HG03097 (cell line): Measurements from ENCODE around the gene TNFAIP1.
"Not testable (repeated sequence)": the region's sequence is repeated elsewhere in the genome, so short reads cannot be mapped to it uniquely, and the experiment has no call there.

Experiments used
- ATAC-seq: cut with Tn5 transposase; IDR thresholded peaks from one replicate; pipeline ENCODE4 v1.9.1; 2021; ENCODE audit not compliant: unreplicated experiment, low FRiP score

Gene TNFAIP1, protein sequence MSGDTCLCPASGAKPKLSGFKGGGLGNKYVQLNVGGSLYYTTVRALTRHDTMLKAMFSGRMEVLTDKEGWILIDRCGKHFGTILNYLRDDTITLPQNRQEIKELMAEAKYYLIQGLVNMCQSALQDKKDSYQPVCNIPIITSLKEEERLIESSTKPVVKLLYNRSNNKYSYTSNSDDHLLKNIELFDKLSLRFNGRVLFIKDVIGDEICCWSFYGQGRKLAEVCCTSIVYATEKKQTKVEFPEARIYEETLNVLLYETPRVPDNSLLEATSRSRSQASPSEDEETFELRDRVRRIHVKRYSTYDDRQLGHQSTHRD

GRCh38 chr17:28335201-28335958 is at the start of gene TNFAIP1, which contains the start of gene IFT20:
TSS of gene TNFAIP1 (plus strand) at chr17:28335761. CDS start at chr17:28339522, 3,761 bp downstream.
TSS of gene IFT20 (minus strand) at chr17:28335472. CDS start at chr17:28331985, 3,487 bp downstream.
- peak; percentile 93 for ATAC-seq

DNA sequence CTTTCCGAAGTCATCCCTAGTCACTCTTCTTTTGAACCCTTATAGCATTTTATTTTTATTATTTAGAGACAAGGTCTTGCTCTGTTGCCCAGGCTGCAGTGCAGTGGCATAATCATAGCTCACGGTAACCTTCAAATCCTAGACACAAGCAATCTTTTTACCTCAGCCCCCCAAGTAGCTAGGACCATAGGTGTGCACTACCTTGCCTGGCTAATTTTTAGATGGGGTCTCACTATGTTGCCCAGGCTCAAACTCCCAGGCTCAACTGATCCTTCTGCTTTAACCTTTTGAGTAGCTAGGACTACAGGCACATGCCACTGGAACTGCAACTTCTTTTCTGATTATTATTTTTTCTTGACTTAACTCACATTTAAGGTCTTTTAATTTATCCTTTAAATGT is 49.6 kb upstream of the TNFAIP1 start:
- no peak for ATAC-seq

DNA sequence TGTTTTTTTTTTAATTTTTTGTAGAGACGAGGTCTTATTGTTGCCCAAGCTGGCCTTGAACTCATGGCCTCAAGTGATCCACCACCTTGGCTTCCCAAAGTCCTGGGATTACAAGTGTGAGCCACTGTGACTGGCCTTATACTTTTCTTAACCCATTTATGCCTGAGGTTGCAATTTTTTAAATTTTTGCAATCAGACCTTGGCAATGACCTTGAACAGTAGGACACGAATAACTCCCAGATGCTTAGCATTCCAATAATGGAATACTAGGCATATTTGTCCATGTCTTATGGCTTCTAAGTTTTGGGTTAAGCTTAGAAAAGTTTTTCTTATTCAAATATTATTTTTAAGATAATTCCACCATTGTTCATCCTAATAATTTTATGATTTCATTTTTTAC is 44.9 kb upstream of the TNFAIP1 start:
- ATAC-seq, result no peak

GRCh38 chr17:28291780-28292330 is 43.7 kb upstream of the TNFAIP1 start:
- no peak for ATAC-seq

- not testable (repeated sequence) for ATAC-seq
Observed at GRCh38 chr17:28292878-28293277, 42.7 kb upstream of the TNFAIP1 start.

- ATAC-seq, result no peak
Observed at GRCh38 chr17:28293994-28294393, 41.6 kb upstream of the TNFAIP1 start.

DNA sequence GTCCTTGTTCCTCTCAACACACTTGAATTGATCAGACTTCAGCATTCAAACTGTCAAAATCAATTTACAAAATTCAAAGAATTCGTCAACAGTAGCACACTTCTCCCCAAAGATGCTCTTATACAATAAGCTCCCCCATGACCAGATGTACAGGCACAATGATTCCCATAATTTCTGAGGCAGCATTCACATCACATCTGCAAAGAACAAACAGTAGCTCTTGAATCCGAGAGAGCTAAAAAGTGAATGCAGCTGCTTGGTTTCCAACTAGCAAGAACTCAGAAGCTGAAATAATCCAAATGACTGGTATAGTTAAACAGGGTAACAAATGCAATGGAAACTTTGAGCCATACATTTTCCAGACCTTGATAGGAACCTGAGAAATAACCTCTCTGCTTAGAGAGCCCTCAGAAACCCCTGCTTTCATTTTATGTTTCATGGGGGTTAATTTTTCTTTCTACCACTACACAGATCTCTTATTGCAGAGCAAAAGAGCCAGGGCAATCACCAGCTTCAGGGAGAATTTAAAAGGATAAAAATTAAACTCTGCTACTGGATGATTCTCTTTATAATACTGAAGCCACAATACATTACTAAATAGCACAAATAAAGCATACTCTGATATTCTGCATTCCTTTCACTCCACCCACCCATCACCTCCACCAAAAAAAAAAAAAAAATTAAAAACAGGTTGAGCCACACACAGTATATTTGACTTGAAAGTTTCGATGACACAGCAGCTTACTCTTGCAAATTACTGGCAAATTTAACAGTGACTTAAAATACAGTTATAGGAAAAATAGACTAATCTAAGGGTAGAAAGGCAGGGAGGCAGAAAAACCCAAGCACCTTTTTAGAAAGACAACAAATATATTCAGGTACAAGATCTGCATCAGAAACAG is 39.6 kb upstream of the TNFAIP1 start:
- no peak for ATAC-seq

GRCh38 chr17:28298449-28298848 is 37.1 kb upstream of the TNFAIP1 start:
- no peak for ATAC-seq

DNA sequence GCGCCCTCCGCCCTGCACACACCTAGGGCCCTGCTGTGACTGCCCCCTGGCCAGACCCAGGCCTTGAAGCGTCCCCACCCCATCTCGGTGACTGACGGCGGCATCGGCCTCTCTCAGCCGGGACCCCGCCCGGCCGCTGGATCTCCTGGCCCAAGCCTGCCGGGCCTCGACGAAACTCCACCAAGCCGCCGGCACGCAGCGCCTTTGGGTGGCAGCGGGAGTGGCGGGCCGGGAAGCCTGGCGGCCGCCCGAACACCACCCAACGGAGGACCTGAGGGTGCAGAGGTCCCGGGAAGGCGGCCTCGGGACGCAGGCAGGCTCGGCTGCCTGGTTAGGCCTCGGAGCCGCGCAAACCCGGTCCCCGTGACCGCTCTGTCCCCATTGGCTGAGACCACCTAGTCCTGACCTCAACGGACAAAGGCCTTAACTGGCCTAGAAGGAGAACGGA is 28.6 kb upstream of the TNFAIP1 start:
- no peak for ATAC-seq

DNA sequence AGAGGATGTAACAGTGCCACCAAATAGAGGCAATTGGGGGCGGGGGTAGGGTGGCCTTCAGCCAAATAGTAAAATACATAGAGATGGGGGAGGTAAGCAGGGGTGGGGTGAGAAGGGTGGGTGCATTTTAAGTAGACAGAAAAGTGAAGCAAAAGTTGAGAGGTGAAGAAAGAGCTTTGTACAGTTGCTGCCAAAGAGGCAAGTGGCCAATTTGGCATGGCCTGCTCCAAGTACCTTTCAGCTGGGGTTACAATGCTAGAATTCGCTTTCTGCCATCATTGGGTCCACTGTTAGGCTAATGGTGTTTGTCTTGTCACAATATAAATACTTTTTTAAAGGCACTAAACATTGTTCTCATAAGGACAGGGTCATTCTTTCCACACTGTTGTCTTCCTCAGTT is 21.7 kb upstream of the TNFAIP1 start:
- no peak for ATAC-seq

- ATAC-seq, result no peak
Observed at GRCh38 chr17:28315846-28316705, 19.5 kb upstream of the TNFAIP1 start.

DNA sequence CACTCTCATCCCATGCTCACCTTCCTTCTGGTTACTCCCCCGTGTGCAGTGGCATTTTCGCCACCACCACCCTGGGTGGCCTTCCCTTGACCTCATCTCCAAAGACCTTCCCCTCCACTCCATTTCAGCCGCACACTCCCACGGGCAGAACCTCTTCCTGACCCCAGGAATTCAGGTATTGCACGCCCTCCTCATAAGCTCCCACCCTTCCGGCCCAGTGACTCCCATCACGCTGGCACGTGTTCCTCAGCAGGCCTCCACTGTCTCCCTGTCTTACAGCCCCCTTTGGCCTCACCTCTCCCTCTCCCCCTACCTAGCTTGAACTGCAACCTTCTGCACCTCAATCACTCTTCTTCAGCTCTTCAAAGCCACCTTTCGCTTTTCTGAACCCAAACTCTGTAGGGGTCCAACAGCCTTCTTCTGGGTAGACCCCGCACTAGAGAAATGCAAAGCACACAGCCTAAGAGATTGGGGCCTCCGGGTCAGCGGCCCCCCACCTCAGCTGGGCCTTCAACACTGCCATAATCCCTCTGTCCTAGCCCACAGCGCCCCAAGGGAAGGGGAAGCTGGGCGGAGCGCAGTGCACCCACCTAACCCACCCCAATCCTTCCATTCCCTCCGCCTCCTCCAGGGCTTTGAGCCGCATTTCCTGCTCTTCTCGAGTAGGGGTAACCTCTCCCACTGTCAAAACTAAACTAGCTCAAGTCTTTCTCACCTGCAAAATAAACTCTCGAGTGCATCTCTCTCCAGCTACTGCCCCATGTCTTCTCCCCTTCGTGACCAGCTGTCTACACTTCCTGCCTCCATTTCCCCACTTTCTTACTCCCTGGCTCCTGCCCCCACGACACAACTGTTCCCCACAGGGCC is 18.2 kb upstream of the TNFAIP1 start:
- no peak for ATAC-seq

GRCh38 chr17:28317966-28318758 is 17.4 kb upstream of the TNFAIP1 start:
- no peak for ATAC-seq

DNA sequence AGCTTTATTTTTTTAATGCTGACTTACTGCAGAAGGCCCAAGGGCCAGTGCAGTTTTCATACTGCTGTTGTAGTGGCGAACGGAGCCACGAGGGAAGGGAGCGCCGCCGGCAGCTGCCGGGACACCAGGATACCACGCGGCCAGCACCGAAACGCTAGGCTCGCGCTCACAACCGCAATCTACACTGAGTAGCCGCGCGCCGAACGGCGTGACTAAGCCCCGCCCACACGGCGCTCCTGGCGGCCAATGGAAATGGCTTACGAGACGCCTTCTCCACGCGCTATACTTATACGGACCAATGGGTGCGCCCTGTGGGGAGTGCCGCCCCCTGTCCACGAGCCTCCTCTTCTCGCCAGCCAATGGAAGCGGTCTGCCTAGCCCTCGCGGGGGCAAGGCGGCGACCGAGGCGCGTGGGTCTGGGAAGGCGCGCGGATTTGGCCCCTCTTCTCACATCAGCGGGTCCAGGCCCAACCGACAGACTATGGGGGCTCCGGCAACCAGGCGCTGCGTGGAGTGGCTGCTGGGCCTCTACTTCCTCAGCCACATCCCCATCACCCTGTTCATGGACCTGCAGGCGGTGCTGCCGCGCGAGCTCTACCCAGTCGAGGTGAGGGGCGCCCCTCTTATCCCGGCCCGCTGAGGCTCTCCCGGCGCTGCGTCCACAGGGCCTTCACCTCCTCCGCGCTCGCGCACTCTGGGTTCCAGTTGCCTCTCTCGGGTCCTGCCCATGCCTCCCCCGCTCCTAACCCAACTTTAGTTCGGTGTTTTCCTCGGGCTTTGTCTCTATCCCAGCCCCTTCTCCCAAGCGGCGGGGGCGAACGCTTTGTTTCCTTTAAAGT is 16.6 kb upstream of the TNFAIP1 start, which contains the start of gene TMEM97:
Gene TMEM97 (plus strand): TSS at position 442 of the 839 bp plus-strand sequence. CDS start 40 bp downstream, at position 482.
- ATAC-seq, result peak; percentile 92

- ATAC-seq, result no peak
Observed at GRCh38 chr17:28319598-28319935, 16.0 kb upstream of the TNFAIP1 start.

DNA sequence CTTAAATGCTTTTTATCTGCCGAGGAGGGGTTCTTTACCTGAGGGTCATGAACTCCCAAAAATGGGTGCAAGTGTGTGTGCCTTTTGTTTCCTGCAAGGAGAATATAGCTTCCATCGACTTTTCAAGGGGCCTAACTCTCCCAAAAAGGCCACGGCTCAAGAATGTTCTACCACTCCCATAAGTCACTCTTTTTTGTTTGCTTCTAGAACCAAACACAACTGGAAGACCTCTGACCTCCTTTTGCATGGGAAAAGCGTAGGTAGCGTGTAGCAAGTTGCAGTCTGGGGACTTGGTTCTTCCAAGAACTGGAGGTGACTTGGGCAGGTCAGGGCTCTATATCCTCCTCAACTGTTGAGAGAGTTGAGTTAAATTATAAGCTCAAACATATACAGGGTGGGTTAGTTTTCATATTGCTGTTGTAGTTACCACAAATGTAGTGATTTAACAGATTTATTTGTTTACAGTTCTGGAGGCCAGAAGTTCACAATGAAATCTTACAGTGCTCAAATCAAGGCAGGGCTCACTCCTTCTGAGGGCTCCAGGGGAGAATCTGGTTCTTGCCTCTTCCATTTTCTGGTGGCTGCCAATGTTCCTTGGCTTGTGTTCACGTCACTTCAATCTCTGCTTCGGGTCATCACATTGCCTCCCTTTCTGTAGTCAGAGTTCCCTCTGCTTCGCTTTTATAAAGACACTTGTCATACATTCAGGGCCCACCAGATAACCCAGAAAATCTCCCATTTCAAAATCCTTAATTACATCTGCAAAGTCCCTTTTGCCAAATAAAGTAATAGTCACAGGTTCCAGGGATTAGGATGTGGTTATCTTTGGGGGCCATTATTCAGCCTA is 15.1 kb upstream of the TNFAIP1 start:
- no peak for ATAC-seq
